BE2C (cell line): Measurements from ENCODE around the gene CTSH.

ENCODE experiments used
- DNase-seq: peaks from one replicate; pipeline ENCODE4 v3.0.0-alpha.2; 2020
- H3K27me3 ChIP-seq: fragments of 250-450 bp; sonication (Bioruptor Pico); 2 replicates; pipeline ENCODE4 v1.5.1; 2020; ENCODE audit warnings: mild to moderate bottlenecking
- H3K36me3 ChIP-seq: fragments of 250-450 bp; sonication (Bioruptor Pico); 2 replicates; pipeline ENCODE4 v1.5.1; 2020; ENCODE audit warnings: mild to moderate bottlenecking
- H3K4me1 ChIP-seq: fragments of 250-450 bp; sonication (Bioruptor Pico); 2 replicates; pipeline ENCODE4 v1.5.1; 2020
- H3K4me3 ChIP-seq: 2 replicates; pipeline ENCODE4 v1.5.1; 2011; ENCODE audit warnings: low read depth, low read length
- H3K9me3 ChIP-seq: fragments of 250-450 bp; sonication (Bioruptor Pico); 2 replicates; pipeline ENCODE4 v1.5.1; 2020
- CTCF ChIP-seq: IDR thresholded peaks from 2 replicates; pipeline ENCODE4 v1.5.1; 2012; ENCODE audit warnings: mild to moderate bottlenecking, low read depth, low read length

CTSH gene

GRCh38 chr15:78923015-78923414 is 21.8 kb downstream of the CTSH start:
- H3K36me3 ChIP-seq, result peaks cover 35% of the 10 kb centered on the region
- TF ChIP-seq CTCF, result no peak
- H3K4me3 ChIP-seq, result no peak overlapping the region
- H3K9me3 ChIP-seq, result no peaks in the 10 kb centered on the region
- no peaks in the 10 kb centered on the region for H3K4me1 ChIP-seq
- DNase-seq, result no peak
- H3K27me3 ChIP-seq, result no peaks in the 10 kb centered on the region

GRCh38 chr15:78922527-78922926 is 22.3 kb downstream of the CTSH start:
- H3K4me3 ChIP-seq, result no peak overlapping the region
- H3K36me3 ChIP-seq, result peaks cover 33% of the 10 kb centered on the region
- no peak for DNase-seq
- H3K27me3 ChIP-seq, result no peaks in the 10 kb centered on the region
- no peaks in the 10 kb centered on the region for H3K9me3 ChIP-seq
- no peak for TF ChIP-seq CTCF
- no peaks in the 10 kb centered on the region for H3K4me1 ChIP-seq

GRCh38 chr15:78921940-78922339 is 22.9 kb downstream of the CTSH start:
- H3K4me3 ChIP-seq, result no peak overlapping the region
- no peaks in the 10 kb centered on the region for H3K27me3 ChIP-seq
- TF ChIP-seq CTCF, result no peak
- H3K36me3 ChIP-seq, result peaks cover 30% of the 10 kb centered on the region
- no peak for DNase-seq
- H3K4me1 ChIP-seq, result no peaks in the 10 kb centered on the region
- no peaks in the 10 kb centered on the region for H3K9me3 ChIP-seq

- no peaks in the 10 kb centered on the region for H3K9me3 ChIP-seq
- H3K27me3 ChIP-seq, result no peaks in the 10 kb centered on the region
- H3K4me3 ChIP-seq, result no peak overlapping the region
- peaks cover 30% of the 10 kb centered on the region for H3K36me3 ChIP-seq
- H3K4me1 ChIP-seq, result no peaks in the 10 kb centered on the region
- no peak for TF ChIP-seq CTCF
- DNase-seq, result no peak
Observed at GRCh38 chr15:78921517-78921916, 23.3 kb downstream of the CTSH start.

- no peak for DNase-seq
- H3K4me1 ChIP-seq, result no peaks in the 10 kb centered on the region
- no peak overlapping the region for H3K4me3 ChIP-seq
- H3K27me3 ChIP-seq, result no peaks in the 10 kb centered on the region
- TF ChIP-seq CTCF, result no peak
- H3K36me3 ChIP-seq, result peaks cover 36% of the 10 kb centered on the region
- H3K9me3 ChIP-seq, result no peaks in the 10 kb centered on the region
Observed at GRCh38 chr15:78917888-78918287, 27.0 kb downstream of the CTSH start.

GRCh38 chr15:78916088-78916487 is 28.8 kb downstream of the CTSH start:
- Histone ChIP-seq H3K4me1 (no peaks in the 10 kb centered on the region), H3K27me3 (no peaks in the 10 kb centered on the region), H3K36me3 (peaks cover 34% of the 10 kb centered on the region), H3K9me3 (no peaks in the 10 kb centered on the region), H3K4me3 (no peak overlapping the region)
- DNase-seq, result no peak
- TF ChIP-seq CTCF, result no peak
